Measurements from ENCODE around the gene NDUFV1. TPM values are rescaled to one million over a fixed set of nuclear protein-coding genes. Genes with fewer than 3 reads are reported as not detected.

NDUFV1 gene
- polyA plus RNA-seq, 2 of the 4 experiments (the other 2 are of a cell fraction): 95.1 to 163 TPM

GRCh38 chr11:67649634-67650510, 43.1 kb downstream of the NDUFV1 start:
- ChIA-PET CTCF (interaction anchor here (1.4 to 12.7 kb wide), 7 partner anchors 9 to 42 kb away, joined by 6 to 169 read pairs (median 18); partner anchors contain the start of genes NUDT8 and TBX10), POLR2A (interaction anchor here (1.8 kb wide), 1 partner anchor 19 kb away, joined by 7 read pairs; the partner anchor contains the start of gene NUDT8)
- TF ChIP-seq BCL3 (IDR thresholded peaks at IDR 0.05) (no peak), ZFP36 (IDR thresholded peaks at IDR 0.05; ENCODE audit: borderline replicate concordance, partially characterized antibody) (peak; percentile 47), KDM1A (IDR thresholded peaks at IDR 0.05; ENCODE audit: low read depth) (peak; percentile 85)
- peak overlapping the region; percentile 76 to 93 for H3K27ac ChIP-seq
- H3K4me3 ChIP-seq: peak overlapping the region; percentile 53
- FAIRE-seq: no peak
- no peak for DNase-seq (ENCODE audit: low read depth in 1 of 2, low spot score in 1 of 2)
- no peaks in the 10 kb centered on the region for H3K9me3 ChIP-seq
- peak overlapping the region; percentile 82 for H3K4me2 ChIP-seq
- peak in 1 of 2 experiments; percentile 30; a peak in 3 of 6 replicates for ATAC-seq
- WGBS (ENCODE audit: missing lambda C conversion rate): 76% methylated on average over 22 of the region's 22 CpGs
- peaks cover 5% of the 10 kb centered on the region; the same call in 2 of the 3 replicates for H3K4me1 ChIP-seq

- POLR2A ChIA-PET: no interaction called here
- no peak for DNase-seq (ENCODE audit: low read depth in 1 of 2, low spot score in 1 of 2)
- H3K4me3 ChIP-seq: no peak overlapping the region
- no peak overlapping the region for H3K4me2 ChIP-seq
- TF ChIP-seq ZSCAN20 (CRISPR knock-in tag; IDR thresholded peaks at IDR 0.05) (no peak), ZC3H11A (IDR thresholded peaks at IDR 0.05) (peak; percentile 81)
- H3K27ac ChIP-seq: no peak overlapping the region
- WGBS (ENCODE audit: missing lambda C conversion rate): 72% methylated on average over 13 of the region's 13 CpGs
- H3K4me1 ChIP-seq: peaks cover 8% of the 10 kb centered on the region; the same call in 2 of the 3 replicates
- no peak for FAIRE-seq
- no peak for ATAC-seq
- H3K9me3 ChIP-seq: peaks cover 14% of the 10 kb centered on the region; the same call in 1 of the 3 replicates
- CTCF ChIA-PET: interaction anchor here (0.6 to 12.7 kb wide), 7 partner anchors 13 to 238 kb away, joined by 3 to 169 read pairs (median 7); partner anchors contain the start of genes ALDH3B2, NUDT8 and TBX10
These were observed 45.4 kb downstream of the NDUFV1 start for GRCh38 chr11:67651976-67652781.

- POLR2A ChIA-PET: no interaction called here
- Histone ChIP-seq H3K4me2 (no peak overlapping the region), H3K4me1 (peaks cover 14% of the 10 kb centered on the region; the same call in 2 of the 3 replicates), H3K9me3 (peaks cover 14% of the 10 kb centered on the region; the same call in 1 of the 3 replicates), H3K27ac (no peak overlapping the region), H3K4me3 (no peak overlapping the region)
- no peak for FAIRE-seq
- ATAC-seq: no peak
- TF ChIP-seq ZFP36 (IDR thresholded peaks at IDR 0.05; ENCODE audit: borderline replicate concordance, partially characterized antibody) (no peak), BHLHE40 (IDR thresholded peaks at IDR 0.05; ENCODE audit: low read depth, low read length) (no peak), HEYL (CRISPR knock-in tag; IDR thresholded peaks at IDR 0.05) (no peak), RARB (CRISPR knock-in tag; IDR thresholded peaks at IDR 0.05) (no peak), NFE2L2 (conservative IDR thresholded peaks at IDR 0.05; ENCODE audit: low read length) (no peak), EHMT2 (IDR thresholded peaks at IDR 0.05; ENCODE audit: low read depth) (no peak), FOSB (CRISPR knock-in tag; IDR thresholded peaks at IDR 0.05) (no peak), ESRRA (IDR thresholded peaks at IDR 0.05; ENCODE audit: borderline replicate concordance, low read length) (no peak), HOXA7 (CRISPR knock-in tag; IDR thresholded peaks at IDR 0.05) (no peak), REST (IDR thresholded peaks at IDR 0.05) (no peak), ZC3H11A (IDR thresholded peaks at IDR 0.05) (no peak), USF2 (IDR thresholded peaks at IDR 0.05) (no peak), MAX (IDR thresholded peaks at IDR 0.05) (no peak), TFCP2L1 (CRISPR knock-in tag; IDR thresholded peaks at IDR 0.05) (no peak), RNF2 (IDR thresholded peaks at IDR 0.05; ENCODE audit: borderline replicate concordance, low read depth) (no peak), ZSCAN20 (CRISPR knock-in tag; IDR thresholded peaks at IDR 0.05) (no peak), FOSL2 (IDR thresholded peaks at IDR 0.05) (no peak), FOSL2 (CRISPR knock-in tag; IDR thresholded peaks at IDR 0.05) (no peak), KDM1A (IDR thresholded peaks at IDR 0.05; ENCODE audit: low read depth) (no peak), RAD21 (conservative IDR thresholded peaks at IDR 0.05 in 1 of 2, IDR thresholded peaks at IDR 0.05 in 1 of 2) (no peak)
- DNase-seq (ENCODE audit: low read depth in 1 of 2, low spot score in 1 of 2): no peak
- CTCF ChIA-PET: interaction anchor here (0.6 to 12.7 kb wide), 5 partner anchors 17 to 1705 kb away, joined by 3 to 169 read pairs (median 3); partner anchors contain the start of gene NUDT8
- 69% methylated on average over 15 of the region's 15 CpGs for WGBS (ENCODE audit: missing lambda C conversion rate)
These were observed 46.5 kb downstream of the NDUFV1 start for GRCh38 chr11:67652965-67653845.
